Prostate gland (tissue), 2 donors: Measurements from ENCODE around the gene KRT14.

ENCODE experiments used
- CTCF ChIP-seq, 4 experiments: fragments of 200-600 bp in 2 of 4; fragments of 450-650 bp in 2 of 4; sonication (generic) in 2 of 4; IDR thresholded peaks; 1 replicate in 3 of 4; 2 replicates in 1 of 4; pipeline ENCODE4 v1.5.1; 2016 to 2019; ENCODE audit warnings: antibody characterized with exemption in 4 of 4, mild to moderate bottlenecking in 2 of 4, moderate library complexity in 2 of 4
- POLR2A ChIP-seq: fragments of 450-650 bp; IDR thresholded peaks from one replicate; pipeline ENCODE4 v1.6.1; 2016; ENCODE audit warnings: antibody characterized with exemption, mild to moderate bottlenecking
- POLR2AphosphoS5 ChIP-seq: sonication (generic); formaldehyde crosslinking; IDR thresholded peaks from one replicate; pipeline ENCODE4 v1.6.1; 2017; ENCODE audit warnings: antibody characterized with exemption

DNA sequence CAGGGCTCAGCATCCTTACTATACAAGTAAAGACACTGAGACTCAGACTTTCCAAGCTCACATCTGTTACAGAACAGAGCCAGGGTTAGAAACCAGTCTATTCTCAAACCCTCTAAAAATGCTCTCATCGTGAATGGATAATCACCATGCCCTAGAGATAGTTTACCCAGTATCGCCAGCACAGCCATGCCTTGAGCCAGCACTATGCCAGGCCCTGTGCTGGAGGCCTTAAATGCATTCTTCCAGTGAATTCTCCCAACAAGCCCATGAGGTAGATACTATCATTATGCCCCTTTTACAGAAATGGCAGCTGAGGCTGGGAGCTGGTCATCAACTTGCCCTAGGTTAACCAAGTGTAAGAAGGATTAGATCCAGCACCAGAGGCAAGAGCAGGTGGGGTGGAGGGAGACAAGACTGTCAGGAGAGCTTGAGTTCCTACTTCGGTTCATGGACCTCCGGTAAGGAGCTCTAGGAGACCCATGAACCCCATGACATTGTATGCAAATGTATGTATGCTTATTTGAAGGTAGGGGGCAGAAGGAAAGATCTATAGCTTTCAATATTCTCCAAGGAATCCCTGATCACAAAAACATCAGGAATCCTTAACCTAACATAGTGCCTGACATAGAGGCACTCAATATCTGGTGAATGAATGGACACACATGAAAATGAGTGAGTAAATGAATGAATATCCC, 5.2 kb downstream of the KRT14 start:
- TF ChIP-seq CTCF (IDR thresholded peaks at IDR 0.05), result no peak
- no peak for TF ChIP-seq POLR2A
- no peak for TF ChIP-seq POLR2AphosphoS5
